ENCODE measurements around the gene DHRS3. TPM values are rescaled to one million over a fixed set of nuclear protein-coding genes. Genes with fewer than 3 reads are reported as not detected.

DHRS3 gene
- total and polyA plus RNA-seq, 5 experiments from 2014 or later = 17.7 to 91.0 (median 31.0) TPM

- Mint-ChIP-seq H3K9me3 (peaks cover 0 to 3% (median 0%) of the 10 kb centered on the region in 9 donors), H3K36me3 (peaks cover 0 to 2% (median 0%) of the 10 kb centered on the region in 3 donors), H3K4me3 (no peak overlapping the region), H3K27me3 (no peaks in the 10 kb centered on the region), H3K27ac (peak overlapping the region in 2 of 10 donors; percentile 13 to 30), H3K4me1 (peaks cover 4 to 31% (median 14%) of the 10 kb centered on the region in 4 donors)
- POLR2A ChIA-PET = interaction anchor here (0.8 to 3.0 kb wide), 2 partner anchors 10 to 130 kb away, joined by 3 to 14 read pairs; no protein-coding TSS in a partner anchor
- ATAC-seq (no peak), DNase-seq (no peak)
Observed at GRCh38 chr1:12521096-12521495, 96.9 kb downstream of the DHRS3 start.

GRCh38 chr1:12519693-12520364 is 98.2 kb downstream of the DHRS3 start:
- Mint-ChIP-seq H3K4me1 (peaks cover 4 to 21% (median 13%) of the 10 kb centered on the region in 4 donors), H3K4me3 (no peak overlapping the region), H3K27me3 (no peaks in the 10 kb centered on the region), H3K27ac (peak overlapping the region in 5 of 10 donors; percentile 33 to 78 (median 57)), H3K9me3 (peaks cover 0 to 3% (median 0%) of the 10 kb centered on the region in 9 donors), H3K36me3 (peaks cover 0 to 2% (median 0%) of the 10 kb centered on the region in 3 donors)
- no peak for ATAC-seq
- DNase-seq = no peak
- POLR2A ChIA-PET = interaction anchor here (0.6 to 3.0 kb wide), 3 partner anchors 9 to 73 kb away, joined by 3 to 14 read pairs (median 3); no protein-coding TSS in a partner anchor

- Mint-ChIP-seq H3K27ac (peak overlapping the region in 8 of 10 donors; percentile 33 to 77 (median 54)), H3K36me3 (peaks cover 0 to 2% (median 0%) of the 10 kb centered on the region in 3 donors), H3K9me3 (peaks cover 0 to under 1% (median 0%) of the 10 kb centered on the region in 9 donors), H3K4me1 (peaks cover 4 to 23% (median 16%) of the 10 kb centered on the region in 4 donors), H3K27me3 (no peaks in the 10 kb centered on the region), H3K4me3 (peak overlapping the region in 1 of 10 donors; percentile 10)
- no peak for DNase-seq
- ATAC-seq = no peak
- POLR2A ChIA-PET = interaction anchor here (0.8 to 3.0 kb wide), 2 partner anchors 8 to 73 kb away, joined by 3 to 14 read pairs; no protein-coding TSS in a partner anchor
Observed at GRCh38 chr1:12518931-12519692, 98.9 kb downstream of the DHRS3 start.

Small RNAs within 50 kb of the gene (microRNA-seq; reads per million reads assigned to microRNA genes)
- gene MIR6730 (ENCODE audit: borderline microRNAs expressed) = not detected

Other genes starting within 250 kb of the DHRS3 start
- not detected for gene AADACL4, start 25.9 kb upstream of the DHRS3 start, total RNA-seq
- not detected for gene AADACL4, start 25.9 kb upstream of the DHRS3 start, polyA plus RNA-seq
- not detected for gene AADACL3, start 97.9 kb upstream of the DHRS3 start, total RNA-seq
- not detected for gene AADACL3, start 97.9 kb upstream of the DHRS3 start, polyA plus RNA-seq
- gene CFAP107, start 128.0 kb upstream of the DHRS3 start, total RNA-seq = not detected
- gene CFAP107, start 128.0 kb upstream of the DHRS3 start, polyA plus RNA-seq = not detected
- not detected for gene PRAMEF12, start 155.5 kb upstream of the DHRS3 start, total RNA-seq
- gene PRAMEF12, start 155.5 kb upstream of the DHRS3 start, polyA plus RNA-seq = not detected
- not detected for gene PRAMEF1, start 173.2 kb upstream of the DHRS3 start, total RNA-seq
- gene PRAMEF1, start 173.2 kb upstream of the DHRS3 start, polyA plus RNA-seq = not detected
- gene PRAMEF11, start 213.2 kb upstream of the DHRS3 start, total RNA-seq = not detected
- gene PRAMEF11, start 213.2 kb upstream of the DHRS3 start, polyA plus RNA-seq = not detected
- gene HNRNPCL1, start 230.5 kb upstream of the DHRS3 start, total RNA-seq = not detected
- gene HNRNPCL1, start 230.5 kb upstream of the DHRS3 start, polyA plus RNA-seq = not detected
- not detected for gene PRAMEF2, start 238.9 kb upstream of the DHRS3 start, total RNA-seq
- gene PRAMEF2, start 238.9 kb upstream of the DHRS3 start, polyA plus RNA-seq = not detected

Measured in naive thymus-derived CD8-positive, alpha-beta T cell (primary cell).